ENCODE results near the gene ZCRB1.

The ZCRB1 gene

GRCh38 chr12:42278128-42278510, 47.8 kb downstream of the ZCRB1 start:
- DNase-seq (ENCODE audit: low read depth in 2 of 2) = no peak

- DNase-seq (ENCODE audit: low read depth in 2 of 2) = no peak
Measured at GRCh38 chr12:42277396-42278127, 48.3 kb downstream of the ZCRB1 start.

- no peak for DNase-seq (ENCODE audit: low read depth in 2 of 2)
Measured at GRCh38 chr12:42275499-42275898, 50.4 kb downstream of the ZCRB1 start.

DNA sequence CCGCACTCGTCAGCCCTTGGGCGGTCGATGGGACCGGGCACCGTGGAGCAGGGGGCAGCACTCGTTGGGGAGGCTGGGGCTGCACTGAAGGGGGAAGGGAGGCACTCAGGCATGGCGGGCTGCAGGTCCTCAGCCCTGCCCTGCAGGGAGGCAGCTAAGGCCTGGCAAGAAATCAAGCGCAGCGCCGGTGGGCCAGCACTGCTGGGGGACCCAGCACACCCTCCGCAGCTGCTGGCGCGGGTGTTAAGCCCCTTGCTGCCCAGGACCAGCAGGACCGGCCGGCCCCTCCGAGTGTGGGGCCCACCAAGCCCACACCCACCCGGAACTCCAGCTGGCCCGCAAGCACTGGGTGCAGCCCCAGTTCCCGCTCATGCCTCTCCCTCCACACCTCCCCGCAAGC, 52.2 kb downstream of the ZCRB1 start:
- no peak for DNase-seq (ENCODE audit: low read depth in 2 of 2)

DNA sequence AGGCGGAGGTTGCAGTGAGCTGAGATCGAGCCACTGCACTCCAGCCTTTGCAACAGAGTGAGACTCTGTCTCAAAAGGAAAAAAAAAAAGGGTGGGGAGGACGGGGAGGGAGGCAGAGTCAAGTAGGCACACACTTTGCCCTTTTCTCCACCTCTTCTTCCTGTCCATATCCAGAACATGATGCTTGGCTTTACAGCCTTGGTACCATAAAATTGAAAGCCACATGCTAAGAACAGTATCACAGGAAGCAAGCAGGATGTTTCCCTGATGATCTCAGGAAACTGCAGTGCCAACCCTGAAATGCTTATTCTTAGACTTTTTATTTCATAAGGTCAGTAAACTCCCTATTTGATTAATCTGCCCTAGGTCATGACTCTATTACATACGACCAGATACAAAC, 55.3 kb downstream of the ZCRB1 start:
- DNase-seq (ENCODE audit: low read depth in 2 of 2) = no peak

DNA sequence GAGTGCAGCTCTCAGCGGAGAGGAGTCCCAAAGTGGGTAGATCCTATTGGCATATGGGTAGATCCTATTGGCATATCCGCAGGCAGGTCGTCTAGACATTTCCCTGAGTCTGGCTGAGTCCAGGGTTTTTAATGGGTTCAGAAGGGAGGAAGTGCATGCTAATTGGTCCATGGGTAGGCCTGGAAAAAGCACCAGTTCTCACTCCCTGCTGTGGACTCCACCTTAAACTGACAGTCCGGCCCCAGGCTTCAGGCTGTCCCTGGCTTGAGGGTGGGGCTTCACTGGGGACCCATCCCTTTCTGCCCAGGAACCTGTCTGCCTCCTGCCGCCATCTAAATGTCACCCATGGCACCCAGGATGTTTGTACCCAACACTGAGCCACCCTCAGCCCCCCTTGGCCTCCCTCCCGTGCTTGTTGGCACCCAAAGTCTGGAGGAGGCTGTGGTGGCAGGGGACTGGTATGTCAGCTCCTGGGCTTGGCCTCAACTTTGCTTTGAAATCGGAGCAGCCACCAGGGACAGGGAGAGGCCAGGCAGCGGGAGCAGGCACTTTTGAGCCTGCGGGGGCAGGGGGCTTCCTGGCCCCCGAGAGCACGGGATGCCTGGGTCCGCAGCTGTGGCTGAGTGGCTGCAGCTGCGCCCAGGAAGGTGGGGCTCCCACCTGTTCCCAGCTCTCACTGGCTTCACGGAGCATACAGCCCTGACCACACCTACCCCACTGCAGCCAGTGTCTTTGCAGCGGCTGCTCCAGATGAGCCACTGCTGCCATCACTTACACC, 58.3 kb downstream of the ZCRB1 start:
- DNase-seq (ENCODE audit: low read depth in 2 of 2) = no peak

DNA sequence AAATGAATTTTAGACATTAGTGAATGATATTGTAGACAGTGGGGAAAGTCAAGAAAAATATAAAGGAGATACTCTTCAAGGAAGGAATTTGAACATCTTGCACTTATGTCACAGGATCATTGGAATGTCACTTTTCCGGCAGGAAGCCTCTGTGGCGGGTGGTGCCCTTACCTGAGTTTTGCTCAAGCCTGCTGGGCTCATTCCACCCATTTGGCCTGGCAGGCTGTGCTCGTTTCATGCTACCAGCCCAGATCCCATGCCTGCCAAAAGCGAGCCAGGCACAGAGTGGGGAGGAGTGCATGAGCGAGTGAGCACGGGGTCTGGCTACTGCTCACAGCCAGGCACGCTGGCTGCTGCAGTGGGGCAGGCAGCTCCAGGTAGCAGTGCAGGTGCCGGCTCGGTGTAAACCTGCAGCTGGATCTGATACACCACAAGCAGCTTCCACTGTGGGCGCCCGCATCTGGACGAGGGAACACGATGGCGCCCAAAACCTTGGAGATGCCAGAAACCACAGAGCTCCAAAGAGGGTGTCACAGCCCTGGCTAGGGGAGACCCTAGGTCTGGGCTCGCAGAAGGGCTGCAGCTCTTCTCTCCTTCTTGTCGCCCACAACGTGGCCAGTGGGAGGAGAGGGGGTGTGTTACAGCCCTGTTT, 59.2 kb downstream of the ZCRB1 start:
- no peak for DNase-seq (ENCODE audit: low read depth in 2 of 2)

GRCh38 chr12:42262271-42262670, 63.6 kb downstream of the ZCRB1 start:
- DNase-seq (ENCODE audit: low read depth in 2 of 2) = no peak
